Measurements from ENCODE around the gene CADM3.
A peak's percentile ranks its signal among the peaks of the same experiment; 100 is the strongest.

- TF ChIP-seq CTCF (IDR thresholded peaks at IDR 0.05; ENCODE audit: borderline replicate concordance, extremely low read depth, low read length, poor library complexity, severe bottlenecking) (peak; percentile 94), EZH2 (IDR thresholded peaks at IDR 0.05; ENCODE audit: borderline replicate concordance, low read depth, low read length, severe bottlenecking) (no peak)
Measured at GRCh38 chr1:159132271-159132881, 39.0 kb upstream of the CADM3 start.
